HL-60/S4 treated with retinoic acid at 250 ng/mL for 4 days and 3 days (cell line): ENCODE data around the gene TPCN2.

ENCODE experiments used
- in situ Hi-C: fragments of 300-500 bp; cut with MboI; formaldehyde crosslinking; loops from 2 replicates; pipeline ENCODE4 v1.7.0; 2022; ENCODE audit warnings: low sequenced_read_pairs

Gene TPCN2

GRCh38 chr11:69055598-69056516, 7.1 kb downstream of the TPCN2 start:
- in situ Hi-C loops = no loop called here

- in situ Hi-C loops = no loop called here
Observed at GRCh38 chr11:69057236-69057635, 8.5 kb downstream of the TPCN2 start.

GRCh38 chr11:69057801-69058200, 9.1 kb downstream of the TPCN2 start:
- in situ Hi-C loops = no loop called here

GRCh38 chr11:69058511-69059270, 10.0 kb downstream of the TPCN2 start:
- in situ Hi-C loops = no loop called here

- in situ Hi-C loops = no loop called here
Observed at GRCh38 chr11:69059429-69059828, 10.7 kb downstream of the TPCN2 start.

GRCh38 chr11:69059985-69060384, 11.3 kb downstream of the TPCN2 start:
- in situ Hi-C loops = no loop called here

- in situ Hi-C loops = no loop called here
Observed at GRCh38 chr11:69060806-69061712, 12.3 kb downstream of the TPCN2 start.

GRCh38 chr11:69061713-69062053, 13.0 kb downstream of the TPCN2 start:
- in situ Hi-C loops = no loop called here

- in situ Hi-C loops = no loop called here
Observed at GRCh38 chr11:69062169-69062855, 13.6 kb downstream of the TPCN2 start.

- in situ Hi-C loops = no loop called here
Observed at GRCh38 chr11:69062873-69063651, 14.3 kb downstream of the TPCN2 start.

GRCh38 chr11:69063652-69064260, 15.0 kb downstream of the TPCN2 start:
- in situ Hi-C loops = no loop called here

- in situ Hi-C loops = no loop called here
Observed at GRCh38 chr11:69064394-69064957, 15.7 kb downstream of the TPCN2 start.

GRCh38 chr11:69065147-69065710, 16.5 kb downstream of the TPCN2 start:
- in situ Hi-C loops = no loop called here

- in situ Hi-C loops = no loop called here
Observed at GRCh38 chr11:69066122-69067112, 17.7 kb downstream of the TPCN2 start.

- in situ Hi-C loops = no loop called here
Observed at GRCh38 chr11:69067200-69067599, 18.5 kb downstream of the TPCN2 start.

- in situ Hi-C loops = no loop called here
Observed at GRCh38 chr11:69071086-69071800, 22.5 kb downstream of the TPCN2 start.

GRCh38 chr11:69071956-69072355, 23.2 kb downstream of the TPCN2 start:
- in situ Hi-C loops = no loop called here
